SK-N-SH (cell line): ENCODE data around the gene FAH. TPM values are rescaled to one million over a fixed set of nuclear protein-coding genes. Genes with fewer than 3 reads are reported as not detected.

ENCODE experiments used
- CTCF ChIA-PET: fragments of 300-600, 350-600 bp; formaldehyde crosslinking; extraction: SDS; loops from one replicate; lab custom pipeline; 2021; lab: Yijun Ruan, JAX
- POLR2A ChIA-PET: fragments of 350-600 bp; sonication (Branson Sonifier 250); formaldehyde crosslinking; extraction: SDS; loops from one replicate; lab custom pipeline; 2020; ENCODE audit warnings: antibody characterized with exemption, inconsistent platforms; lab: Yijun Ruan, JAX
- DNase-seq: peaks from one replicate; pipeline ENCODE4 v3.0.0; 2012
- H2AFZ ChIP-seq: fragments of 200-600 bp; sonication (generic); 2 replicates; pipeline ENCODE4 v1.8.1; 2016; ENCODE audit warnings: antibody characterized with exemption, mild to moderate bottlenecking, low read depth
- H3F3A ChIP-seq: fragments of 200-600 bp; sonication (generic); replicated peaks from 2 replicates; pipeline ENCODE3; 2016; ENCODE audit warnings: antibody characterized with exemption, mild to moderate bottlenecking; ENCODE audit not compliant: insufficient read depth
- H3K27ac ChIP-seq, 2 experiments: fragments of 200-500 bp in 1 of 2; fragments of 200-600 bp in 1 of 2; sonication (Bioruptor generic) in 1 of 2; sonication (generic), shearing (Covaris generic) in 1 of 2; 2 replicates each; pipeline versions ENCODE4 v1.5.1 to v1.6.1; 2014 to 2016; ENCODE audit warnings: low read depth in 2 of 2, inconsistent platforms in 1 of 2, low read length in 1 of 2, mild to moderate bottlenecking in 1 of 2, mixed read lengths in 1 of 2
- H3K27me3 ChIP-seq: fragments of 200-600 bp; sonication (generic), shearing (Covaris generic); 2 replicates; pipeline ENCODE4 v1.6.1; 2016; ENCODE audit warnings: mixed run types; ENCODE audit not compliant: insufficient read depth
- H3K36me3 ChIP-seq, 2 experiments: fragments of 200-500 bp in 1 of 2; fragments of 200-600 bp in 1 of 2; sonication (Bioruptor generic) in 1 of 2; sonication (generic) in 1 of 2; replicated peaks in 1 of 2; 2 replicates each; pipeline versions ENCODE3 to v1.5.1; 2014 to 2016; ENCODE audit warnings: low read length in 1 of 2, mild to moderate bottlenecking in 1 of 2; ENCODE audit not compliant: insufficient read depth in 2 of 2, control insufficient read depth in 1 of 2
- H3K4me1 ChIP-seq, 2 experiments: fragments of 200-500 bp in 1 of 2; fragments of 200-600 bp in 1 of 2; sonication (Bioruptor generic) in 1 of 2; sonication (generic), shearing (Covaris generic) in 1 of 2; 2 replicates each; pipeline versions ENCODE4 v1.5.1 to v1.6.1; 2014 to 2016; ENCODE audit warnings: low read depth in 1 of 2, low read length in 1 of 2, mixed run types in 1 of 2; ENCODE audit not compliant: insufficient read depth in 2 of 2, control insufficient read depth in 1 of 2
- H3K4me2 ChIP-seq: fragments of 200-600 bp; sonication (generic), shearing (Covaris generic); 2 replicates; pipeline ENCODE4 v1.6.1; 2017; ENCODE audit warnings: mixed run types
- H3K4me3 ChIP-seq, 2 experiments: fragments of 200-500 bp in 1 of 2; fragments of 200-600 bp in 1 of 2; sonication (Bioruptor generic) in 1 of 2; sonication (generic), shearing (Covaris generic) in 1 of 2; 2 replicates each; pipeline versions ENCODE4 v1.5.1 to v1.8.1; 2014 to 2016; ENCODE audit warnings: low read depth in 2 of 2, inconsistent platforms in 1 of 2, low read length in 1 of 2, mild to moderate bottlenecking in 1 of 2, mixed read lengths in 1 of 2, moderate library complexity in 1 of 2
- H3K79me2 ChIP-seq: fragments of 200-600 bp; sonication (generic); 2 replicates; pipeline ENCODE4 v1.8.1; 2017; ENCODE audit warnings: mild to moderate bottlenecking; ENCODE audit not compliant: insufficient read depth
- H3K9ac ChIP-seq: fragments of 200-600 bp; sonication (generic); 2 replicates; pipeline ENCODE4 v1.6.1; 2017; ENCODE audit warnings: mixed run types
- H3K9me2 ChIP-seq: fragments of 200-600 bp; sonication (generic); 2 replicates; pipeline ENCODE4 v1.6.1; 2017; ENCODE audit warnings: mixed run types
- H3K9me3 ChIP-seq: fragments of 200-600 bp; sonication (generic); 2 replicates; pipeline ENCODE4 v1.6.1; 2017; ENCODE audit warnings: mixed run types, mild to moderate bottlenecking, moderate library complexity
- H4K20me1 ChIP-seq: fragments of 200-600 bp; sonication (generic); 2 replicates; pipeline ENCODE4 v1.6.1; 2017; ENCODE audit warnings: mild to moderate bottlenecking, mixed run types; ENCODE audit not compliant: insufficient read depth
- EP300 ChIP-seq, 2 experiments: IDR thresholded peaks; 2 replicates each; pipeline versions ENCODE4 v1.4.0 to v1.6.1; 2012; ENCODE audit warnings: borderline replicate concordance in 1 of 2, low read depth in 1 of 2, low read length in 1 of 2
- FOSL2 ChIP-seq: IDR thresholded peaks from 2 replicates; pipeline ENCODE4 v1.4.0; 2012; ENCODE audit warnings: low read depth, mild to moderate bottlenecking, moderate library complexity, borderline replicate concordance
- FOXJ3 ChIP-seq: sonication (generic); formaldehyde crosslinking; IDR thresholded peaks from 2 replicates; pipeline ENCODE4 v1.5.1; 2020; ENCODE audit warnings: mild to moderate bottlenecking, missing genetic modification reagents
- FOXM1 ChIP-seq: IDR thresholded peaks from 2 replicates; pipeline ENCODE4 v1.4.0; 2012; ENCODE audit warnings: low read depth, mild to moderate bottlenecking
- JUND ChIP-seq: IDR thresholded peaks from 2 replicates; pipeline ENCODE4 v1.4.0; 2012
- MEF2A ChIP-seq: IDR thresholded peaks from 2 replicates; pipeline ENCODE4 v1.4.0; 2012; ENCODE audit warnings: low read depth, borderline replicate concordance
- MXI1 ChIP-seq: IDR thresholded peaks from 2 replicates; pipeline ENCODE4 v1.6.1; 2012; ENCODE audit warnings: mild to moderate bottlenecking, low read depth, low read length, improper control_type of control experiment
- POLR2AphosphoS5 ChIP-seq: IDR thresholded peaks from 2 replicates; pipeline ENCODE4 v1.6.1; 2012; ENCODE audit warnings: low read depth, low read length
- RCOR1 ChIP-seq: fragments of 150-350 bp; IDR thresholded peaks from 2 replicates; pipeline ENCODE4 v1.6.1; 2017; ENCODE audit warnings: antibody characterized with exemption, low read length
- REST ChIP-seq: IDR thresholded peaks from 2 replicates; pipeline ENCODE4 v1.6.1; 2012; ENCODE audit warnings: mild to moderate bottlenecking, low read depth, low read length, moderate library complexity
- SIN3A ChIP-seq: IDR thresholded peaks from 2 replicates; pipeline ENCODE4 v1.6.1; 2012; ENCODE audit warnings: low read depth, mild to moderate bottlenecking, low read length, moderate library complexity, borderline replicate concordance
- SMC3 ChIP-seq: IDR thresholded peaks from 2 replicates; pipeline ENCODE4 v1.6.1; 2012; ENCODE audit warnings: low read depth, low read length, improper control_type of control experiment
- TCF12 ChIP-seq: IDR thresholded peaks from 2 replicates; pipeline ENCODE4 v1.4.0; 2012
- TEAD4 ChIP-seq: IDR thresholded peaks from 2 replicates; pipeline ENCODE4 v1.4.0; 2012; ENCODE audit warnings: mild to moderate bottlenecking, borderline replicate concordance; ENCODE audit not compliant: insufficient read depth
- WGBS: methylation state at CpG from one replicate; pipeline ENCODE4 v1.1.6; 2017; ENCODE audit warnings: low lambda C conversion rate; 5-methylcytosine and 5-hydroxymethylcytosine counted together
- polyA plus RNA-seq, 3 experiments: library from polyadenylated mRNA; depleted of rRNA; stranded (reverse); fragments of >200 nt; gene quantifications; 2 replicates each; pipeline ENCODE4 v1.2.3, GENCODE V29; 2012
- TF ChIP-seq, protein P1 (sequence below): IDR thresholded peaks from 2 replicates; pipeline ENCODE4 v1.4.0; 2012; ENCODE audit warnings: low read depth, borderline replicate concordance
- TF ChIP-seq, protein P2 (sequence below): fragments of 200-600 bp; sonication (generic); IDR thresholded peaks from 2 replicates; pipeline ENCODE4 v1.6.1; 2017; ENCODE audit warnings: antibody characterized with exemption, mild to moderate bottlenecking, moderate library complexity

The FAH gene
- polyA plus RNA-seq, 1 of the 3 experiments (the other 2 are of a cell fraction) = 34.9 TPM

GRCh38 chr15:80118956-80119355 is 33.8 kb upstream of the FAH start:
- Histone ChIP-seq H3F3A (no peaks in the 10 kb centered on the region), H4K20me1 (peaks cover 10% of the 10 kb centered on the region), H3K4me3 (no peak overlapping the region), H3K4me2 (no peak overlapping the region), H3K4me1 (peaks cover 0 to 10% of the 10 kb centered on the region in 2 experiments; a peak in 2 of 4 replicates), H3K9me2 (no peaks in the 10 kb centered on the region), H3K79me2 (peaks cover 35% of the 10 kb centered on the region), H3K27me3 (no peaks in the 10 kb centered on the region), H3K9me3 (no peaks in the 10 kb centered on the region), H3K9ac (no peak overlapping the region), H3K36me3 (peaks cover 19 to 26% of the 10 kb centered on the region in 2 experiments), H3K27ac (no peak overlapping the region), H2AFZ (no peak overlapping the region)
- TF ChIP-seq FOSL2 (no peak), JUND (no peak), MEF2A (no peak), TCF12 (no peak), EP300 (IDR thresholded peaks at IDR 0.05; ENCODE audit: borderline replicate concordance in 1 of 2, low read depth in 1 of 2, low read length in 1 of 2) (no peak), SIN3A (no peak), REST (no peak), MXI1 (no peak), RCOR1 (no peak), FOXM1 (no peak), SMC3 (no peak), FOXJ3 (CRISPR knock-in tag) (no peak), POLR2AphosphoS5 (no peak), TEAD4 (no peak)
- TF ChIP-seq, protein P1, sequence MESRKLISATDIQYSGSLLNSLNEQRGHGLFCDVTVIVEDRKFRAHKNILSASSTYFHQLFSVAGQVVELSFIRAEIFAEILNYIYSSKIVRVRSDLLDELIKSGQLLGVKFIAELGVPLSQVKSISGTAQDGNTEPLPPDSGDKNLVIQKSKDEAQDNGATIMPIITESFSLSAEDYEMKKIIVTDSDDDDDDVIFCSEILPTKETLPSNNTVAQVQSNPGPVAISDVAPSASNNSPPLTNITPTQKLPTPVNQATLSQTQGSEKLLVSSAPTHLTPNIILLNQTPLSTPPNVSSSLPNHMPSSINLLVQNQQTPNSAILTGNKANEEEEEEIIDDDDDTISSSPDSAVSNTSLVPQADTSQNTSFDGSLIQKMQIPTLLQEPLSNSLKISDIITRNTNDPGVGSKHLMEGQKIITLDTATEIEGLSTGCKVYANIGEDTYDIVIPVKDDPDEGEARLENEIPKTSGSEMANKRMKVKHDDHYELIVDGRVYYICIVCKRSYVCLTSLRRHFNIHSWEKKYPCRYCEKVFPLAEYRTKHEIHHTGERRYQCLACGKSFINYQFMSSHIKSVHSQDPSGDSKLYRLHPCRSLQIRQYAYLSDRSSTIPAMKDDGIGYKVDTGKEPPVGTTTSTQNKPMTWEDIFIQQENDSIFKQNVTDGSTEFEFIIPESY = no peak
- TF ChIP-seq, protein P2, sequence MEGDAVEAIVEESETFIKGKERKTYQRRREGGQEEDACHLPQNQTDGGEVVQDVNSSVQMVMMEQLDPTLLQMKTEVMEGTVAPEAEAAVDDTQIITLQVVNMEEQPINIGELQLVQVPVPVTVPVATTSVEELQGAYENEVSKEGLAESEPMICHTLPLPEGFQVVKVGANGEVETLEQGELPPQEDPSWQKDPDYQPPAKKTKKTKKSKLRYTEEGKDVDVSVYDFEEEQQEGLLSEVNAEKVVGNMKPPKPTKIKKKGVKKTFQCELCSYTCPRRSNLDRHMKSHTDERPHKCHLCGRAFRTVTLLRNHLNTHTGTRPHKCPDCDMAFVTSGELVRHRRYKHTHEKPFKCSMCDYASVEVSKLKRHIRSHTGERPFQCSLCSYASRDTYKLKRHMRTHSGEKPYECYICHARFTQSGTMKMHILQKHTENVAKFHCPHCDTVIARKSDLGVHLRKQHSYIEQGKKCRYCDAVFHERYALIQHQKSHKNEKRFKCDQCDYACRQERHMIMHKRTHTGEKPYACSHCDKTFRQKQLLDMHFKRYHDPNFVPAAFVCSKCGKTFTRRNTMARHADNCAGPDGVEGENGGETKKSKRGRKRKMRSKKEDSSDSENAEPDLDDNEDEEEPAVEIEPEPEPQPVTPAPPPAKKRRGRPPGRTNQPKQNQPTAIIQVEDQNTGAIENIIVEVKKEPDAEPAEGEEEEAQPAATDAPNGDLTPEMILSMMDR = no peak
- POLR2A ChIA-PET = no interaction called here
- 100% methylated on average over 2 of the region's 2 CpGs for WGBS
- DNase-seq = no peak
- CTCF ChIA-PET = interaction anchor here (0.6 kb wide), 1 partner anchor 1542 kb away, joined by 3 read pairs; no protein-coding TSS in a partner anchor
